GM12892 (cell line): ENCODE results near the gene SSH2.

Source experiments
- DNase-seq: peaks from one replicate; pipeline ENCODE4 v3.0.0; 2011; ENCODE audit not compliant: insufficient read length
- FAIRE-seq: peaks from 2 replicates; lab custom pipeline; 2011; peaks lifted over from hg19 to GRCh38; lab: Jason Lieb, UNC
- POLR2A ChIP-seq: IDR thresholded peaks from 2 replicates; pipeline ENCODE4 v1.6.1; 2011; ENCODE audit warnings: low read depth, low read length, control low read depth
- POLR2AphosphoS5 ChIP-seq: IDR thresholded peaks from 2 replicates; pipeline ENCODE4 v1.6.1; 2011; ENCODE audit warnings: low read depth, low read length, control low read depth
- TAF1 ChIP-seq: IDR thresholded peaks from 2 replicates; pipeline ENCODE4 v1.6.1; 2011; ENCODE audit warnings: low read depth, mild to moderate bottlenecking, control low read depth, low read length, borderline replicate concordance

SSH2 gene

DNA sequence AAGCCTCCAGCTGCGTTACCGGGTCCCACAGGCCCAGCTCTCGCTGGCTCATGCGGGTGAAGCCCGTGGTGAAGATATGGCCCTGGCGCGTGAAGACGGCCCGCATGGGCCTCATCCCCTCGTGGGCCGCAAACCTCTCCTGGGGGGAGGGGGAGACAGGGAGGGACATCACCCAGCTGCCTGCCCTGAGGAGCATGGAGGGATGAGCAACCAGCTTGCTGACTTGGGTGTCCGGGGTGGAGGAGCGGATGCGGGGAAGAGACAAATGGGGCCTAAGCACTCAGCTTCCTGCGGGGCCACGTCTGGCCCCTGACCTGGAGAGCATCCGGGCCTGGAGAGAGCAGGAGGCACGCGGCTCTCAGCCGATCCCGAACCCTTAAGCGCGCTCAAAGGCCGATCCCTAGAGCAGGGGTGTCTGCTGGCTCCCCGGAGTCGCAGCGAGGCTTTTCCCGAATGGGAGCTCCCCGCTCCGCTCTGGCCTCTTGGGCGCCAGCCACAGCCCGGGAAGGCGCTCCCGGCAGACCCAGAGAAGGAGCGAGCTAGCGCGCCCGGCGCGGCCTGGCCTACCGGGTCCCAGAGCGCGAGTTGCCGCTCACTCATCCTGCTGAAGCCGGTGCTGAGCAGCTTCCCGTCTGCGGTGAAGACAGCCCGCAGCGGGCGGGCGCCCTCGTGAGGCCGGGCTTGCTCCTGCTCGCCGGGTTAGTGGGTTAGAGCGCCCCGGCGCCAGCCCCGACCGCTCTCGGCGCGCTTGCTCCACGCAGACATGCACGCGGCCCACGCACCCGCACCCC, 312.4 kb downstream of the SSH2 start:
- DNase-seq (peak; percentile 82), FAIRE-seq (no peak)
- TF ChIP-seq POLR2A (no peak; the same call in 1 of the 2 replicates), TAF1 (no peak), POLR2AphosphoS5 (no peak)

GRCh38 chr17:29617125-29617480, 312.9 kb downstream of the SSH2 start:
- TF ChIP-seq POLR2AphosphoS5: no peak
- TF ChIP-seq POLR2A: 0 out of 2 replicates have a peak, but pooled peaks have one; percentile 40
- FAIRE-seq: peak; percentile 98
- peak; percentile 88 for DNase-seq

GRCh38 chr17:29616300-29617048, 313.6 kb downstream of the SSH2 start:
- TF ChIP-seq TAF1 (no peak), POLR2A (no peak), POLR2AphosphoS5 (no peak)
- FAIRE-seq (peak; percentile 68), DNase-seq (no peak)

- FAIRE-seq (peak; percentile 93), DNase-seq (peak; percentile 88)
- TF ChIP-seq POLR2AphosphoS5 (no peak), TAF1 (no peak), POLR2A (no peak)
These were observed 314.3 kb downstream of the SSH2 start for GRCh38 chr17:29615492-29616299.

GRCh38 chr17:29615048-29615385, 315.0 kb downstream of the SSH2 start:
- FAIRE-seq (peak; percentile 90), DNase-seq (no peak)
- TF ChIP-seq POLR2AphosphoS5 (no peak), TAF1 (no peak), POLR2A (no peak)

DNA sequence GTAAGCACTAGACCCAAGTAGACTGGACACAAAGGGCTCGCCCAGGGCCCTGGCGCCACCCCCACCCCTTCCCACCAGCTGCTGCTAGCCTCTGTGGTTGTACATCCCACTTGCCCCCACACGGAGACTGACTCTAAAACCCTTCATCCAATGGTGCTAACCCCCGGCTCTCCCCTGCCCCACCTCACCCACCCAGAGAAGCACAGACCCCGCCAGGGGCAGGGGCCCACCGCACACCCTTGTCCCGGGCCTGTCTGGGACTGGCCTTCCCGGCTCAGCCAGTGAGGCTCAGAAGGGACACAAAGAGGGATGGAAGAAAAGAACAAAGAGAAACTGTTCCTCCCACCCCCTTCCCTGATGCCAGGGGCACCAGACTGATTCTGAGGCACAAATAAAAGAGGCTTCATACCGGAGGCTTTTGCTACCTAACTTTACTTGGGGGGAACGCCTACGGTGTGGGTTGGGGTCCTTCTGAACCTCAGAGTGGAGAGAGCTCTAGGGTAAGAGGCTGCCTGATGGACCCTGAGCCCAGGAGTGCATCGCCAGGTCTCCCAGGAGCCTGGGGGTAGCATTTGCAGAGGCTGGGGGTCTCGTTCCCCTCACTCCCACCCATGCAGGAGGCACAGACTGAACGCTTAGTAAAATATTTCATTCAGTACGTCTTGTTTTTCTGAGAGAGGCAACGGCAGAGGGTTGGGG, 315.5 kb downstream of the SSH2 start:
- TF ChIP-seq POLR2A: no peak
- no peak for DNase-seq
- FAIRE-seq: no peak

- FAIRE-seq: no peak
- TF ChIP-seq POLR2A: no peak
- no peak for TF ChIP-seq POLR2AphosphoS5
- TF ChIP-seq TAF1: no peak
These were observed 316.2 kb downstream of the SSH2 start for GRCh38 chr17:29613856-29614255.

DNA sequence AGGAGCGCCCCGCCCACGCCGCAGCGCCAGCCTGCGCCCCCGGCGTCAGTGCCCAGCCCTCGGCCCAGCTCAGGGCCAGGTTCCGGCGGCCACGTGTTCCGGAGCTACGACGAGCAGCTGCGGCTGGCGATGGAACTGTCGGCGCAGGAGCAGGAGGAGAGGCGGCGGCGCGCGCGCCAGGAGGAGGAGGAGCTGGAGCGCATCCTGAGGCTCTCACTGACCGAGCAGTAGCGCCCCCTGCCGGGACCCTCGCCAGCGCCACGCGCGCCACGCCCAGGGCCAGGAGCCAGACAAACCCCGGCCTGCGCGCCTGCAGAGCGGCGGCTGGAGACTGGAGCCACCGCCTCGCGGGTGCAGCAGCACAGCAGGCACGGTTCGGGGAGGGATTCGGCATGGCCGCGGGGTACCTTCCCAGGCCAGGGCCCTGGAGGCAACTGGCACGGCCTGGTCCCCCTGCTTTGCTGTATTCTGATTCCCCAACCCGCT, 316.6 kb downstream of the SSH2 start:
- DNase-seq (peak; percentile 72), FAIRE-seq (peak; percentile 90)
- TF ChIP-seq POLR2AphosphoS5 (no peak), POLR2A (no peak), TAF1 (no peak)

More at GRCh38 chr17:29613856-29614255, 316.2 kb downstream of the SSH2 start:
- no peak for DNase-seq

DNA sequence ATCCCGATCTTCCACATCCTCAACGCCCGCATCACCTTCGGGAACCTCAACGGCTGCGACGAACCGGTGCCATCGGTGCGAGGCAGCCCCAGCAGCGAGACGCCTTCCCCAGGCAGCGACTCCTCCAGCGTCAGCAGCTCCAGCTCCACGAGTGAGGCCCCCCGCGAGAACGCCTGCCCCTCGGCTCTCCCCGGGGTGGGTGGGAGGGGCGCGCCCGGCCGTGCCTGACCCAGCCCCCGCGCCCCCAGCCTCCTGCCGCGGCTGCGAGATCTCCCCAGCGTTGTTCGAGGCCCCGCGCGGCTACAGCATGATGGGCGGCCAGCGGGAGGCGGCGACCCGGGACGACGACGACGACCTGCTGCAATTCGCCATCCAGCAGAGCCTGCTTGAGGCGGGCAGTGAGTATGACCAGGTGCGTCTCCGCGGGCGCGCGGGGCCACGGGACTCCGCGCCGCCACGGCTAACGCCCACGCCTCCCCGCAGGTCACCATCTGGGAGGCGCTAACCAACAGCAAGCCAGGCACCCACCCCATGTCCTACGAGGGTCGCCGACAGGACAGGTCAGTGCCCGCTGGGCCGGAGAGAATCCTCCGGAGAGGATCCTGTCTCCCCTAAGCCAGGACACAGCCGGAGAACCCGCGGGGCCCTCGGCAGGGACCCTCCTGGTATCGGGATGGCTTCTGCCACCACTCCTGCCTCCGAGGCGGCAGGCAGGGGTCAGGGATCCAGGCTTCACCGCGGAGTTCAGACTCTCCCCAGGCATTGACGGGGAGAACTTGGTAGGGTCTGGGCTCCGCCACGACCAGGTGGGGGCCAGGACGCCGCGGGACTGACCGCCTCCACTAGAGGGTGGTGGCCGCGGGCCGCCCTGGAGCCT, 317.4 kb downstream of the SSH2 start:
- TF ChIP-seq POLR2AphosphoS5: no peak
- TF ChIP-seq POLR2A: no peak
- TF ChIP-seq TAF1: no peak
- no peak for FAIRE-seq
- no peak for DNase-seq

DNA sequence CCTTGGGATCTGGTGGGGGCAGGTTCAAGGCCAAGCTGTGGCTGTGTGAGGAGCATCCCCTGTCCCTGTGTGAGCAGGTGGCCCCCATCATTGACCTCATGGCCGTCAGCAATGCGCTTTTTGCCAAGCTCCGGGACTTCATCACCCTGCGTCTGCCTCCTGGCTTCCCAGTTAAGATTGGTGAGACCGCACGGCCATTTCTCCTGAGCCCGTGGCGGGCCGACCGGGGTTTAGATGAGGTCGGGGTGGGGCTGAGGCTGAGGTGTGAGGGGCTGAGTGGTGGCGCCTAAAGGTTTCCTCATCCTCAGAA, 318.0 kb downstream of the SSH2 start:
- DNase-seq (no peak), FAIRE-seq (no peak)
- TF ChIP-seq POLR2A: no peak
